Fibroblast of the aortic adventitia (primary cell): ENCODE data around the gene MYH7B. TPM values are rescaled to one million over a fixed set of nuclear protein-coding genes. Genes with fewer than 3 reads are reported as not detected.

Experiments
- DNase-seq: peaks from one replicate; pipeline ENCODE4 v3.0.0-alpha.2; 2010; ENCODE audit warnings: low read depth
- H3K4me3 ChIP-seq: 2 replicates; pipeline ENCODE4 v1.5.1; 2011; ENCODE audit warnings: low read depth, mild to moderate bottlenecking, control low read depth, low read length, moderate library complexity
- total RNA-seq: library from RNA; depleted of rRNA; stranded (reverse); fragments of >200 nt; gene quantifications from 2 replicates; pipeline ENCODE4 v1.2.3, GENCODE V29; 2012; ENCODE audit warnings: low replicate concordance
- TF ChIP-seq, protein P1 (sequence below): IDR thresholded peaks from 2 replicates; pipeline ENCODE4 v1.5.1; 2011; ENCODE audit warnings: mild to moderate bottlenecking, low read length, control low read depth, inconsistent platforms; ENCODE audit not compliant: insufficient read depth

Gene MYH7B
- total RNA-seq, 1 donor, result not detected

DNA sequence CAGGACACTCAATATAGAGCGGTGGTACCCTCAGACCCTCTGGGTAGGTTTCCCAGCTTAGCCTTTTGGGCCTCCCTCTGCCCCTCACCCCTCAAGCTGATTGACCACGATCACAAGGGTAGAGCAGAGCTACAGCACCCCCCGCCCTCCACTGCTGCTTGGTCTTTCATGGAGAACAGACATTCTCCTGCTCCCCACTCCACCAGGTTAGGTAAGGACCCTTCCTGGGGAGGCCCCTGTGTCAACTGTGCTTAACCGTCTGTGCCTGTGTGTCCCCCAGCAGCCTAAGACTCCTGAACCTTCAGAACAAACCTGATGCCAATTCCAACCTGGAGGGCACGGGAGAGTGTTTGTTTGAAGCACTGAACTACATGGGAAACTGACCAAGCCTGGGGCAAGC is 11.8 kb downstream of the MYH7B start:
- H3K4me3 ChIP-seq, result no peak overlapping the region
- DNase-seq, result no peak
- TF ChIP-seq, protein P1, sequence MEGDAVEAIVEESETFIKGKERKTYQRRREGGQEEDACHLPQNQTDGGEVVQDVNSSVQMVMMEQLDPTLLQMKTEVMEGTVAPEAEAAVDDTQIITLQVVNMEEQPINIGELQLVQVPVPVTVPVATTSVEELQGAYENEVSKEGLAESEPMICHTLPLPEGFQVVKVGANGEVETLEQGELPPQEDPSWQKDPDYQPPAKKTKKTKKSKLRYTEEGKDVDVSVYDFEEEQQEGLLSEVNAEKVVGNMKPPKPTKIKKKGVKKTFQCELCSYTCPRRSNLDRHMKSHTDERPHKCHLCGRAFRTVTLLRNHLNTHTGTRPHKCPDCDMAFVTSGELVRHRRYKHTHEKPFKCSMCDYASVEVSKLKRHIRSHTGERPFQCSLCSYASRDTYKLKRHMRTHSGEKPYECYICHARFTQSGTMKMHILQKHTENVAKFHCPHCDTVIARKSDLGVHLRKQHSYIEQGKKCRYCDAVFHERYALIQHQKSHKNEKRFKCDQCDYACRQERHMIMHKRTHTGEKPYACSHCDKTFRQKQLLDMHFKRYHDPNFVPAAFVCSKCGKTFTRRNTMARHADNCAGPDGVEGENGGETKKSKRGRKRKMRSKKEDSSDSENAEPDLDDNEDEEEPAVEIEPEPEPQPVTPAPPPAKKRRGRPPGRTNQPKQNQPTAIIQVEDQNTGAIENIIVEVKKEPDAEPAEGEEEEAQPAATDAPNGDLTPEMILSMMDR, result no peak

DNA sequence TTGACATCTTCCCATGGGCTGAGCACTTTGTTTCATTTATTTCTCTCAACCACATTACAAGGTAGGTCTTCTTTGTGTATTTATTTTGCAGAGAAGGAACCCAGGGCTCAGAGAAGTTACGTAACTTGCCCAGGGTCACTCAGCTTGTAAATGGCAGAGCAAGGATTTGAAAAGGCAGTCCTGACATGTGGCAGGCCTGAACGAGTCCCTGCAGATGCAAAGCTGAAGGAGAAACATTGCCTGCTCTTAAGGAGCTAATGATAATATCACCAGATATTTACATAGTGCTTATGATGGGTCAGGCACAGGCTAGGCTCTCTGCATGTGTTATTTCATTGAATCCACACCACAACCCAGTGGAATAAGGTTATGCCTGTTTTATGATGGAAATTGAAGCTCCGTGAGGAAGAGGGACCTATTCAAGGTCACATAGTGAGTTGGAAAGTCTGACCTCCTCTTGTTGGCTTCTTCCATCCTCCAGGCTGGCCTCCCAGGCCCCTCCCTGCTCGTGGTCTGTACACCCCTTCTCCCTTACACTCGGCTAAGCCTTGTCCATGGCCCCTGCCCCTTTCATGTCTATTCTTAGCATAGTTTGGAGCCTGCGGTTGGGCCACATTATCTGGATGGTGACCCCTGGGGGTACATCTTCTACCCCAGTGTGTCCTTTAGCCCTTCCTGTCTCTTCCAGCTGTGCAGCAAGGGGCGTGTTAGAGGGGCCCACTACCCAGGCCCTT is 12.5 kb downstream of the MYH7B start:
- TF ChIP-seq, protein P1, result no peak
- DNase-seq, result no peak
- H3K4me3 ChIP-seq, result no peak overlapping the region

DNA sequence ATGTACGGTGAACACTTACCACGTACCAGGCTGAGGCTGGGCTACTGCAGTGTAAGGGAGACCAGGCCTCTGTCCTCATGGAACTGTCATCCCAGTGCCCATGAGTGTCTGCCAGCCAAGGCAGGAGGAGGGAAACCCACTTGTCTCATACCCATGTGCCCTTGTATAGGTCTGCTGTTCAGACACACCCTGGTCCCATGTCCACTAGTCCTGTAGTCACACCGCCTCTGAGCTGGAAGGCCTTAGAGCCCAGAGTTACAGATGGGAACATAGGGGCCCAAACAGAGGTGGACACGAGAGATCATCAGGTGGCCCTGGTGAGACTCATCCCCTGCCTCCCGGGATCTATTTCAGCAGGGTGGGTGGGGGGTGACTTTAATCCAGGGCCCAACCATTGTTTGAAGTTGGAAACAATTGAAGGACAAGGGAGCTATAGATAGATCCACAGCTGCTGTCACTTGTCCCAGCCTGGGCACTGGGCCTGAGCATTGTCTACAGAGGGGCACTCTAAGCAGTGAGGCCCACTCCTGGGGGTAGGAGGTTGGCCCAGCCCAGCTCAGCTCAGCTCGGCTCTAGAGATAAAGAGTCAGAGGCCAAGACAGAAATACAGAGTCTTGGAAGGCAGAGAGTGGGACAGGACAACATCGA is 14.6 kb downstream of the MYH7B start:
- DNase-seq, result no peak

DNA sequence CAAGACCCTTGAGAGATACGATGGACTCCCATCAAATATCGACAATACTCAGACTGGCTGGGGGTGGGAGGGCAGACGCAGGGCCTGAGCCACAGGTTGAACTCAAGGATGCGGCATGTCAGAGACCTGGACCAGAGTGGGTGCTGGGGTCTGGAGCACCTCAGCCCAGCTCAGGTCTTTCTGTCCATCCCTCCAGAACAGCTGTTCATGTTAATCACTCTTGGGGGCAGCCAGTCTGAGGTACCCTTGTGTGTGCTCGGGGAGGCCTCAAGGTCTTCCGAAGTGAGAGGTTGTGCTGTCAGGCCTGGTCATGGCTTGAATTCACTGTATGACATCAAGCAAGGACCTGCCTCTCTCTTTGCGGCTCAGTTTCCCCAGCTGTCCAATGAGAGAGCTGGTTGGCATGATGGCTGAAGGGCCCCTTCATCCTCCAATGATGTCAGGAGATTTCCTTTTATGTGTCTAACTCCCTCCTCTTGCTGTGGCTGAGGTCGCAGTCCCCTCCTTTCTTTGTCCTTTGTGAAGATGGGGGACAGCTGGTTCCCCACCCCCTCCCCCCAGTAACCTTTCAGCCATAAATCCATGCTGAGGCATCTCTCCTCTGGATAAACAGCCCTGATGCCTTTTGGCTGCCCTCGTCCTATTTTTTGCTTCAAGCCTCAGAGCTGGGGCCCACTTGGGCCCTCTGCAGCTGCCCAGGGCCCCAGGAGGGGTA is 15.3 kb downstream of the MYH7B start:
- no peak overlapping the region for H3K4me3 ChIP-seq
- DNase-seq, result no peak
- TF ChIP-seq, protein P1, result no peak

More for the DNA sequence above, 14.6 kb downstream of the MYH7B start:
- H3K4me3 ChIP-seq, result no peak overlapping the region
- TF ChIP-seq, protein P1, result no peak

DNA sequence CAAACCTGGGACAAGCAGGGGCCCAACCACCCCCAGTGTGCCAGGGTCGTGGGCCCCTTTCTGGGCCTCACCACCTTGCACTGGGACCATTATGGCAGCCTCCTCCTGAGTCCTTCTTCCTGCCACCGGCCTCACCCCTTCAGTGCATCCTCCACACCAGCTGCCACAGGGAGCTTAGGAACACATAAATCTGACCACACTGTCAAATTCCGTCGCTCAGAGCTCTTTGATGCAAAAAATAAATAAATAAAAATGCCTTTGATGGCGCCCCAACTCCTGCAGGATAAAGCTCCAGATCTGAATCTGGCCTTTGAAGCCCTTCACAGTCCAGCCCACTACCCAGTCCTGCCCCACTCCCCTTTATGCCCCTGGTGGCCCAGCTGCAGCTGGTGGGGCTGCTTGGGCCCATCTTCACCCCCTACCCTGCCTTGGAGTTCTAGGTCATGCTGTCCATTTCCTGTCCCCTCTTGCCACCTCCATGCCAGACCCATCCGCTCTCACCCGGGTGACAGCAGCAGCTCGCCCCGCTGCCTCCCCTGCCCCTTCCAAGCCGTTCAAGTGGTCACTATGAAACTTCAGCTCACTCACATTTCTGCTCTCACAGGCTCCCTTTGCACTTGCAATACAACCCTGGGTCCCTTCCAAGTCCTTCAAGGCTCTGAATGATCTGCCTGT is 16.0 kb downstream of the MYH7B start:
- no peak for DNase-seq
- TF ChIP-seq, protein P1, result no peak
- H3K4me3 ChIP-seq, result no peak overlapping the region

DNA sequence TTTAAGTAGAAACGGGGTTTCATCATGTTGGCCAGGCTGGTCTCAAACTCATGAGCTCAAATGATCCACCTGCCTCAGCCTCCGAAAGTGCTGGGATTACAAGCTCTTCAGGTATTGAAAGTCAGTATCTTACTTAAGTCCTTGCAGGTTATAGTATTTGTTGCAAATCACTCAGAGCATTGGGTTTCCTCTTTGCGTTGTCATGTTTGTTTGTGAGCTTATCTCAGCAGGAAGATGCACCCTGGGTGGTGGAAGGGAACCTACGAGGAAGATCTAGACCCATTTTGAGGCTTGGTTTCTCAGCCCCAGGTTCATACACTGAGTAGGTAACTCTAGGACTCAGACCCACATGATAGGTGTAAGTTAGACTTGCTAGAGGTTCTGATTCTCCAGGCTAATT is 18.6 kb downstream of the MYH7B start:
- H3K4me3 ChIP-seq, result no peak overlapping the region
- TF ChIP-seq, protein P1, result no peak
- no peak for DNase-seq
